ENCODE measurements around the gene SYT17.
A peak's percentile ranks its signal among the peaks of the same experiment; 100 is the strongest.
"Not testable (repeated sequence)": the region's sequence is repeated elsewhere in the genome, so short reads cannot be mapped to it uniquely, and the experiment has no call there.

The SYT17 gene

DNA sequence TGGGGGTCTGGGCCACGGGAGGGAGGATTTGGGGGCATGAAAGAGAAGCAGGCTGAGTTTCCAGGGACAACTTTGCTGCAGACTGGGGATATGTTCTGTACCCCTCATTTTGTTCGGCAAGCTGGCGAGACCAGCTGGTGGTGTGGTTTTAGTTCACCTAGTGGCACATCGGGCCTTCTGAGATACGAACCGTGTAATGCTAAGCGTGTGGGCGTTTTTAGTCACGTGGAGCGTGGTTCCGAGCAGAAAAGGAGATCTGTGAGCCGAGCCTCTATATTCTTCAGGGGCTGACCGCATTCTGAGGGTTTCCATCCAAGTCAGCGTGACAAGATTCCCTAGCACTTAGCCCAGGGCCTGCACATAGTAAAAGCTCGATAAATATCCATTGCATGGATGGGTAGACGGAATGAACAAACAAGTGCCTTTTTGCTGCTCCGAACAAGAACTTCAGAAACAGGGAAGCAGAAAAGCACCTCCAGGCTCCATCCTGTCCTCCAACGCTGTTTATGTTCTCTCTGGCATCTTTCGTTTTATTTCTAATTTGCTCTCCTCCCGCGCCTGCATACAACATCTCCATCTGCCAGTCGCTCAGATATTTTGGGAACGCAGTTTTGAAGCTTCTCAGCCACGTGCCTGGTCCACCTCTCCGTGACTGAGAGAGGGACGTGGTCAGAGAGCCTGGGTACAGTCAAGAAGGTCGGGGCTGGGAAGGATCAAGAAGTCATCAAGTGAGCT, 5.8 kb downstream of the SYT17 start:
- DNase-seq (ENCODE audit: low read depth) = no peak

DNA sequence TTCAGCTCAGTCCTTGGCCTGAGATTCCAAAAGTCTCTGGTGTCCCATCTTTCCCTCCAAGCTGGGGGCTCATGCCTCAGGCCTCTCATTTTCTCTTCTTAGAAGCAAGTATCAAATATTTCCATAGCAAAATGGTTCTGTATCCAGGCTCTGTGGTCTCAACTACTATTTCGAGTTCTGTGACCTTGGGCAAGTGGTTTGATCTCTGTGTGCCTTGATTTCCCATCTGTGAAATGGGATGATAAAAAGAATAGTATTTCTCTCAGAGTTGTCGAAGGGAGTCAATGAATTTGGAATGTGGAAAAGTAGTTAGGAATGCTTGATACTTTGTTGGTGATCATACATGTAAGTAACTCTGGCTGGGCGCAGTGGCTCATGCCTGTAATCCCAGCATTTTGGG, 6.4 kb downstream of the SYT17 start:
- no peak for DNase-seq (ENCODE audit: low read depth)

GRCh38 chr16:19175492-19176262, 7.6 kb downstream of the SYT17 start:
- DNase-seq (ENCODE audit: low read depth) = no peak

DNA sequence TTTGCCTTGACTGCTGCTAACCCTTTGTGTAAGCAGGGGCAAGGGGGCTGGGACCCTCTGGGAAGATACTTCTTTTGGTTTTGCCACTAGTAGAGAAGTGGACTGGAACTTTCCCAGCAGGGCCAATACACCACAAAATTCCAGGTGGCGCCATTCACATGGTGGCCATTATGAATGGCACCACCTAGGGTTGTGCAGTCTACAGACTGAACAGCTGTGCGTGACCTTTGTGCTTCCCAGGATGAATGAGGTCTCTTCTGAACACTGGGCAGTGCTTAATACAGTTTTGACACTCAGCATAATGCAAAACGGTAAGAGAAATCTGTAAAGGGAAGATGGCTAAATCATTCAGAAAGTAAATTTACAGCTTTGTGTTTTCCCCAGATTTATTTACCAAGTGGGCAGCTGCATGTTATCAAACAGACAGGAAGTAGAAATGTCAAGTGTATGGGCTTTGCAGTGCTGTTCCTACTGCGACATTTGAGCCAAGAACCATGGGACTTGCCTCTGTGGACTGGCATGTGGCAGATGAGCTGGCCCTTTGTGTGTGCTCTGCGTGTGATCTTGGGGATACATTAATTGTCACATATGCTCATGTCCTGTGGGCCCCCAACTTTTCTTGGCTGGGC, 9.2 kb downstream of the SYT17 start:
- DNase-seq (ENCODE audit: low read depth) = no peak

DNA sequence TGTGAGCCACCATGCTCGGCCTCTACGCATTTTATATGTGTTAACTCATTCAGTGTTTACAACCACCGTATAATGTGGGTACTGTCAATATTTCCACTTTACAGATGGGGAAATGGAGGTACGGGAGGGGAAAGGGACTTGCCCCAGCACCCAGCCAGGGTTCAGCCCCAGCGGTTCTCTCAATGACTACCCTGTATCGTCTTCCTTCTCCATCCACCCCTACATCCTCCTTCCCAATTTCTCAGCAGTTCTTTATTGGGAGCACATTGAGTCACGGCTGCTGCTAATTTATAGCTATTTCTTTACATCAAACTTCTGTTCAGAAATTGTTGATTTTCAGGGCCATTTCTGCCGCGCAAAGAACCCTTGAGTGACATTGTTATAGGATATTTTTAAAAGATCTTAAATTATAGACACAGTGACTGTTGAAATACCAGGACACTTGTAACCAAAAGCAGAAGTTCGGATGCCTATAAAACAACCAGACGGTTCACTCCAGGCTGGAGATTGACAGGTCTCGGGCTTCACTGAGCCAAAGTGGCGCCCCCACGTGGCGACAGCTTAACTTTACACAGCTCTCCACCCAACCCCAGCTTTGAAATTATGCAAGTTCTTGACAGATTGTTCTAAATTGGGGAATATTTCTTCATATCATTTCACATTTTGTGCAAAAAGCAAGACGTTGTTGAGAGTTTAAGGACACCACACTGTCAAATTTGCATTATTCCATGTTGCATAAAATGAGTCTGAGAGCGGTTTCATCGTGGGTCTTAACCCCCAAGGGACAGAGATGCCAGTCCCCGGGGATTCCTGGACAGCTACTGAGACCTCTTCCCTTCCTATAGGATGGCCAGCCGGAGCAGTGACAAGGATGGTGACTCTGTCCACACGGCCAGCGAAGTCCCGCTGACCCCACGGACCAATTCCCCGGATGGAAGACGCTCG, 11.8 kb downstream of the SYT17 start:
- peak; percentile 33 for DNase-seq (ENCODE audit: low read depth)

- DNase-seq (ENCODE audit: low read depth) = no peak
Measured at GRCh38 chr16:19180741-19181140, 12.7 kb downstream of the SYT17 start.

DNA sequence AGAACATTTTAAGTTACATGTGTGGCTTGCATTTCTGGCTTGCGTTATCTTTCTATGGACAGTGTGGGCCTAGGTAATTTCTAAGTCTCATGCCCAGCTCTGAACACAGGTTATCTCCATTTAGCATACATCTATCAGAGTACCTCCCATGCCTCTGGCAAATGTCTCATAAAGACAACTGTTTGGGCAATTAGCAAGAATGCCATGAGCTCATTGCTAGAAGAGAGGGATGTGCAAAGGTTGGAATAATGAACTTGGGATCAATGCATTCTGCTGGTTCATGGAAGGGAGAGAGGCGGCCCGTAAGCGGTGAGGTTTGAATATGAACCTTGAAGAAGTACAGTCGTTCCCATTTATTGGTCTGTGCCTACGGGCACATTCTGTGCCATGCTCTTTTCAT, 14.4 kb downstream of the SYT17 start:
- DNase-seq (ENCODE audit: low read depth) = no peak

DNA sequence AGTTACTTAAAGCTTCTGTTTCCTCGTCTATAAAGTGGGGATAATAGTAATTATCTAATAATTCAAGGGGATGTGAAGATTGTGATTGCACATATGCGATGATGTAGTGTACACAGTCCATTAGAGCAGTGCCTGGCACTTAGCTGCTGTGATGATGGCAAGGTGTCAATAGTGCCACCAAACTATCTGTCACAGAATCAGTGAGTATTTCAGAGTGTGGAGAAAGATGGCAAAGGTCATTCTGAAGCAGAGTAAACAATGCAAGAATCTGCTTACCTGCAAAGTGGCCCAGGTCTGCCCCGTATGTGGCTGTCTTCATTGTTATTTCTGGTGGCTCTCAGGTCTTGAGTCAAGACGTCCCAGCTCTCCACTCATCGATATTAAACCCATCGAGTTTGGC, 15.1 kb downstream of the SYT17 start:
- DNase-seq (ENCODE audit: low read depth) = no peak

GRCh38 chr16:19184823-19185509, 16.9 kb downstream of the SYT17 start:
- DNase-seq (ENCODE audit: low read depth) = no peak

DNA sequence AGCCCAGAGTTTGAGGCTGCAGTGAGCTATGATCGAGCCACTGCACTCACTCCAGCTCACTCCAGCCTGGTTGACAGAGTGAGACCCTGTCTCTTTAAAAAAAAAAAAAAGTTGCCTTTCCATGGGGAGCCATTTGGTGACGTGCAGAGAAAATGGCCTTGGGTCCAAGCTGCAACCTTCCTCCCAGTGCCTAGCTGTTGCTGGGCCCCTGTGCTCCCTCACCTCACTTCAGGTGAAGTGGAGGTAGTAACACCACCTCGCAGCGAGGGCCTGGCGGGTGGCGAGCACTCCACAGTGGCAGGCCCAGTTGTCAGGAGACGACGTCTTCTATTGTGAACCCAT, 17.4 kb downstream of the SYT17 start:
- no peak for DNase-seq (ENCODE audit: low read depth)

GRCh38 chr16:19186408-19186807, 18.4 kb downstream of the SYT17 start:
- no peak for DNase-seq (ENCODE audit: low read depth)

DNA sequence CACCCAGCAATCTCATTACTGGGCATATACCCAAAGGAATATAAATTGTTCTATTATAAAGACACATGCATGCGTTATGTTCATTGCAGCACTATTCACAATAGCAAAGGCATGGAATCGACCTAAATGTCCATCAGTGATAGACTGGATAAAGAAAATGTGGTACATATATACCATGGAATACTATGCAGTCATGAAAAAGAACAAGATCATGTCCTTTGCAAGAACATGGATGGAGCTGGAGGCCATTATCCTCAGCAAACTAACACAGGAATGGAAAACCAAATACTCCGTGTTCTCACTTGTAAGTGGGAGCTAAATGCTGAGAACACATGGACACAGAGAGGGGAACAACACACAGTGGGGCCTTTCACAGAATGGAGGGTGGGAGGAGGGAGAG, 19.9 kb downstream of the SYT17 start:
- not testable (repeated sequence) for DNase-seq (ENCODE audit: low read depth)

DNA sequence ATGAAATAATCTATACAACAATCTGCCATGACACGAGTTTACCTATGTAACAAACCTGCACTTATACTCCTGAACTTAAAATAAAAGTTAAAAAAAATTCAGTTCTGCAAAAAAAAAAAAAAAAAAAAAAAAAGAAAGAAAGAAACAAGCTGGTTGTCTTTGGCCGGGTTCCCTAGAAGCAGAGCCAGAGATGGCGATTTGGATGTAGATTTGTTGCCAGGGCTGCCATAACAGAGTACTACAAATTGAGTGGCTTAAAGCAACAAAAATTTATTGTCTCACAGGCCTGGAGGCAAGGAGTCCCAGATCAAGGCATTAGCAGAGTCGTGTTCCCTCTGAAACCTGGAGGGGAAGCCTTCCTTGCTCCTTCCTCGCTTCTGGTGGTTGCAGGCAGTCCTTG, 20.4 kb downstream of the SYT17 start:
- DNase-seq (ENCODE audit: low read depth) = no peak

- no peak for DNase-seq (ENCODE audit: low read depth)
Measured at GRCh38 chr16:19192865-19193264, 24.8 kb downstream of the SYT17 start.

DNA sequence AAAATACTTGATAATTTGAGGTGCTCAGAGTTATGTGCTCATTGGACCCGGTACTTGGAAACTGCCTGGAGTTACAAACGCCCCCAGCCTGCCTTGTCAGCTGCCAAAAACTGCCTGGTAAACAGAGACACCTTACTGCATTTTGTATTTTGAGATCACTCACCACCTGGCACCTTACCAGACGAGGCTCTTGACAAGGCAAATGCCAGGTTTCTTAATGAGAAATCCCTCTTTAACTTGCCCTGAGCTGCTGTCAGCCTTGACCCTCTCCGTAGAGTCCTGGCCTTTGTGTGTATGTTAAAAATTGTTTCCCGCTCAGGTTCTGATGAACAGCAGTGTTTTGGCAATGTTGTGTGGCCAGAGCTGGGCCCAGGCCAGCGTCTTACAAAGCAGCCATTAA, 28.8 kb downstream of the SYT17 start:
- DNase-seq (ENCODE audit: low read depth) = no peak

- DNase-seq (ENCODE audit: low read depth) = no peak
Measured at GRCh38 chr16:19203374-19203966, 35.4 kb downstream of the SYT17 start.

- DNase-seq (ENCODE audit: low read depth) = no peak
Measured at GRCh38 chr16:19210280-19210924, 42.4 kb downstream of the SYT17 start.

DNA sequence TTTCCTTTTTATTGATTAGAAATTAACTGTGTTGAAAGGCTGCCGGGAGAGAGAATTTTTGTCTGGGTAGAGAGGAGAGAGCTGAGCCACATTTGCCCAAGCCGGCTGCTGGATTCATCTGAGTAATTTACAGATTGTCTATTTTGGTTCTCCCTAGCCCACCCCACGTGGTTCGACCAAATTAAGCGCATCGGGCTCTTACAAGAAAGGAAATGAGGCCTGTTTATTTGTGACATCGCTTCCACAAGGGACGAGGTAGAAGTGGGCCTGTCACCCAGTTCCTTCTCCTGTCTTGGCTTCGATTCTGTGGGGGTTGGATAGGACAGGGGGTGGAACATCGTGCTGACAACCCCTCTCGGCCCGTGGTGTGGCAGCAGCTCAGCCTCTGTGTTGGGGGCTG, 42.9 kb downstream of the SYT17 start:
- no peak for DNase-seq (ENCODE audit: low read depth)

DNA sequence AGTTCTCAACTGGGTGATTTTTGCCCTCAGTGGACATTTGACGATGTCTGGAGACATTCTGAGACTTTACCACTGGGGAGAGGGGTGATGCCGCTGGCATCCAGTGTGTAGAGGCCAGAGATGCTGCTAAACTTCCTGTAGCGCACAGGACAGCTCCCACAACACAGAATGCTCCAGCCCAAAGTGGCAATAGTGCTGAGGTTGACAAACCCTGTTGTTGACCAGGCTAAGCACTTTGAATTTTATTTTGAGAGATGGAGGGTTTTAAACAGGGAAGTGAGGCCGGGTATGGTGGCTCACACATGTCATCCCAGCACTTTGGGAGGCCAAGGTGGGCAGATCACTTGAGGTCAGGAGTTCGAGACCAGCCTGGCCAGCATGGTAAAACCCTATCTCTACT, 44.0 kb downstream of the SYT17 start:
- DNase-seq (ENCODE audit: low read depth) = no peak

DNA sequence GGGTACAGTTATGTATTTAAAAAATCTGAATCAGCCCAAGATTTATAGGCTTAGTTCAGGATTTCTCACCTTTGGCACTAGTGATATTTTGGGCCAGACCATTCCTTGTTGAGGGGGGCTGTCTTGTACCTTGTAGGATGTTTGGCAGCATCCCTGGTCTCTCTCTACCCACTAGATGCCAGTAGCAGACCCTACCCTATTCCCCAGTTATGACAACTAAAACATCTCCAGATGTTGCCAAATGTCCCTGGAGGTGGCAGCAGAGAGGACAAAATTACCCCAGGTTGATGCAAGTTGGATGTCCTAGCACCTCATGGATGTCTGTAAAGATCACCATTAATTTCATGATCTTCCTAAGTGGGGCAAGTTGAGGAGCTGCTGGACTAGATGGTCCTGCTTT, 45.8 kb downstream of the SYT17 start:
- DNase-seq (ENCODE audit: low read depth) = no peak

DNA sequence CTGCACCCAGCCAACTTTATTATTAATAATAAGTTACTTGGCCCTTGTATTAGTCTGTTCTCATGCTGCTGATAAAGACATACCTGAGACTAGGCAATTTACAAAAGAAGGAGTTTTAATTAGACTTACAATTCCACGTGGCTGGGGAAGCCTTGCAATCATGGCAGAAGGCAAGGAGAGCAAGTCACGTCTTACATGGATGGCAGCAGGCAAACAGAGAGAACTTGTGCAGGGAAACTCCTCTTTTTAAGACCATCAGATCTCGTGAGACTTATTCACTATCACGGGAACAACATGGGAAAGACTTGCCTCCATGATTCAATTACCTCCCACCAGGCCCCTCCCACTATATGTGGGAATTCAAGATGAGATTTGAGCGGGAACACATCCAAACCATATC, 47.7 kb downstream of the SYT17 start:
- DNase-seq (ENCODE audit: low read depth) = no peak

Measured in activated T-cell treated with anti-CD3 and anti-CD28 coated beads for 48 hours (primary cell).